Stomach (tissue), 4 donors: ENCODE results near the gene CCIN.

Source experiments
- CTCF ChIP-seq, 7 experiments: fragments of 450-650 bp in 4 of 7; fragments of 200-600 bp in 3 of 7; sonication (generic) in 3 of 7; IDR thresholded peaks; one replicate each; pipeline ENCODE4 v1.5.1; 2016 to 2019; ENCODE audit warnings: antibody characterized with exemption in 7 of 7, control low read depth in 2 of 7, mild to moderate bottlenecking in 1 of 7
- EP300 ChIP-seq: sonication (generic); formaldehyde crosslinking; IDR thresholded peaks from one replicate; pipeline ENCODE4 v1.6.1; 2017; ENCODE audit warnings: antibody characterized with exemption
- POLR2A ChIP-seq, 4 donors: fragments of 450-650 bp; IDR thresholded peaks; one replicate each; pipeline ENCODE4 v1.6.1; 2016; ENCODE audit warnings: antibody characterized with exemption in 4 of 4, control low read depth in 2 of 4, mild to moderate bottlenecking in 1 of 4, moderate library complexity in 1 of 4
- POLR2AphosphoS5 ChIP-seq, 3 donors: sonication (generic); formaldehyde crosslinking; IDR thresholded peaks; one replicate each; pipeline ENCODE4 v1.6.1; 2016; ENCODE audit warnings: antibody characterized with exemption in 3 of 3

GRCh38 chr9:36161187-36161586, 8.0 kb upstream of the CCIN start:
- TF ChIP-seq POLR2A (IDR thresholded peaks at IDR 0.05) (no peak), EP300 (no peak), CTCF (IDR thresholded peaks at IDR 0.05) (no peak), POLR2AphosphoS5 (IDR thresholded peaks at IDR 0.05) (no peak)
